Measurements from ENCODE around the gene TMEM255B.

DNA sequence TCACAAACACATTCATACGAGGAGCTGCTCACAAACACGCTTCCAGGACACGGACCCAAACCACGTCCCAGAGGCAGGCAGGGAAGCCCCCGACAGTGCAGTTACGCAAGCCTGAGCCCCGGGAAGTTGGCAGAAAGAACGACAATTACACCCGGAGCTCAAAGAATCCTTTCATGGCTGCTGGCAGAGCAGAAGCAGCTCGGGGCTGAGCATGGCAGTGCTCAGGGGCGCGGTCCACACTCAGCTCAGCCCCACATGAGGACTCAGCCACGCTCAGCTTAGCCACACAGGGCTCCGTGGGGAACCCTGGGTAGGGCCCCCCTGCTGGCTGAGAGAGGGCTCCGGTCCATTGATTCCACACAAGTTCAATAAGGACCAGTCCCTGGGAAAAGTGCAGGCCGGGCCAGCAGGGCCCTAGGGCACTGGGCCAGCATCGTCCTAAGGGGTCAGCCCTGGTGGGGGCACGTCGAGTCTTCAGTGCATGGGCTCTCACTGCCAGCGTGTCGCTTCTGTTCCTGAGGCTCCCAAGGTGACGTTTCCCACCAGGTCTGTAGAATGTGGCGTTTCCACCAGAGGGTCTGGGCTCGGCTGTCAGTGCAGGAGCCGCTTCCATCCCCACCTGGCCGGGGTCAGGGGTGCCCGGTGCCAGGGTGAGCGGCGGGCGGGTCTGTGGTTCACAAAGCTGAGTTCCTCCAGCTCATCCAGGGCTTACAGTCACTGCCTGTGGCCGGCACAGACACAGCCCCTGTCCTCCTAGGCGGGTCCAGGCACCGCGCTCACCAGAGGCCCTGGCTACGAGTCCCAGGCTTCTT, 81.7 kb downstream of the TMEM255B start:
- TF ChIP-seq ETS1 (conservative IDR thresholded peaks at IDR 0.05; ENCODE audit: control insufficient read depth, low read depth, low read length) (no peak), EZH2 (IDR thresholded peaks at IDR 0.05; ENCODE audit: borderline replicate concordance, low read depth, low read length) (no peak), TCF7L2 (IDR thresholded peaks at IDR 0.05; ENCODE audit: low read depth, low read length) (no peak), U2AF1 (optimal IDR thresholded peaks at IDR 0.05; ENCODE audit: low read depth, low read length) (no peak), REST (IDR thresholded peaks at IDR 0.05; ENCODE audit: borderline replicate concordance) (no peak), REST (CRISPR knock-in tag; IDR thresholded peaks at IDR 0.05; ENCODE audit: low read depth) (no peak), ZNF134 (CRISPR knock-in tag; conservative IDR thresholded peaks at IDR 0.05) (no peak), NELFE (IDR thresholded peaks at IDR 0.05; ENCODE audit: insufficient read depth, insufficient read length) (no peak), CTCF (IDR thresholded peaks at IDR 0.05 in 2 of 3, conservative IDR thresholded peaks at IDR 0.05 in 1 of 3; ENCODE audit: insufficient read depth in 2 of 3, low read depth in 1 of 3, low read length in 3 of 3) (no peak)
- TF ChIP-seq, protein P1, sequence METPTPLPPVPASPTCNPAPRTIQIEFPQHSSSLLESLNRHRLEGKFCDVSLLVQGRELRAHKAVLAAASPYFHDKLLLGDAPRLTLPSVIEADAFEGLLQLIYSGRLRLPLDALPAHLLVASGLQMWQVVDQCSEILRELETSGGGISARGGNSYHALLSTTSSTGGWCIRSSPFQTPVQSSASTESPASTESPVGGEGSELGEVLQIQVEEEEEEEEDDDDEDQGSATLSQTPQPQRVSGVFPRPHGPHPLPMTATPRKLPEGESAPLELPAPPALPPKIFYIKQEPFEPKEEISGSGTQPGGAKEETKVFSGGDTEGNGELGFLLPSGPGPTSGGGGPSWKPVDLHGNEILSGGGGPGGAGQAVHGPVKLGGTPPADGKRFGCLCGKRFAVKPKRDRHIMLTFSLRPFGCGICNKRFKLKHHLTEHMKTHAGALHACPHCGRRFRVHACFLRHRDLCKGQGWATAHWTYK (CRISPR knock-in tag; IDR thresholded peaks at IDR 0.05) = no peak
- TF ChIP-seq, protein P2, sequence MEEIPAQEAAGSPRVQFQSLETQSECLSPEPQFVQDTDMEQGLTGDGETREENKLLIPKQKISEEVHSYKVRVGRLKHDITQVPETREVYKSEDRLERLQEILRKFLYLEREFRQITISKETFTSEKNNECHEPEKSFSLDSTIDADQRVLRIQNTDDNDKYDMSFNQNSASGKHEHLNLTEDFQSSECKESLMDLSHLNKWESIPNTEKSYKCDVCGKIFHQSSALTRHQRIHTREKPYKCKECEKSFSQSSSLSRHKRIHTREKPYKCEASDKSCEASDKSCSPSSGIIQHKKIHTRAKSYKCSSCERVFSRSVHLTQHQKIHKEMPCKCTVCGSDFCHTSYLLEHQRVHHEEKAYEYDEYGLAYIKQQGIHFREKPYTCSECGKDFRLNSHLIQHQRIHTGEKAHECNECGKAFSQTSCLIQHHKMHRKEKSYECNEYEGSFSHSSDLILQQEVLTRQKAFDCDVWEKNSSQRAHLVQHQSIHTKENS (CRISPR knock-in tag; IDR thresholded peaks at IDR 0.05) = no peak
